Measurements from ENCODE around the gene TTLL8.

Gene TTLL8

DNA sequence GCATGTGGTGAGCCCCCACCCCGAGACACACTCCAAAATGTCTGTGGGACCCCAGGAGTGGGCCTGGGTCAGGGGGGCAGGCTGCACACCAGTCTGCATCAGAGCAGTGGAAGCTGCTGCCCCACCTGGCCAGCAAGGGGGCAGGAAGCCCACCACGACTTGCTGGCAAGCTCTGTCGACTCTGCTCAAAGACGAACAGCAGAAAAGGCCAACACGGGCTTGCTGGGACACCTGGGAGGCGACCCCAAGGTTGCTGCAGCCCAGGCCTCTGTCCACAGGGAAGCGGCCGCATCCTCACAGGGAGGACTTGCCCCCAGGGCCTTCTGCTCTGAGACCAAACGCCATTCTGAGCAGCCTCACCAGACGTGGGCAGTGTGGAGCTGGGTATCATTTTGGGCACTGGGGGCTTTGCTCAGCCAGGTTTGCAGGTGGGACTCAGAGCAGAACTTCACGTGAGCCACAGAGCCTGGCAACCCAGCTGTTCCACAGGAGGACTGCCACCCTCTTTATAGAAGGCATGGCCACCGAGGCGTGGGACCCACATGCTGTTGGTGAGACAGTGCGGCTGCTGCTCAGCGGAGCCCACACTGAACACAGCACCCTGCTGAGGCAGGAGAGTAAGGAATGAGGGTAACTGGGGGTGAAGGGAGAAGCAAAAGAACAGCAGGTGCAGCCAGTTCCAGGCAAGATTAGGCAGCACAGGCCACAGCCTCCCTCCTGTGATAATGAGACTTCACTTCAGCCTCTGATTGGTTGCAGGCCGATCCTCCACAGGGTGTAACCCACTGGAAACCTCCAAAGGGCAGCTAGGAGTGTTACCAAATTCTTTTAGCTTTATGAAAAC is 56.5 kb downstream of the TTLL8 start:
- TF ChIP-seq, protein P1, sequence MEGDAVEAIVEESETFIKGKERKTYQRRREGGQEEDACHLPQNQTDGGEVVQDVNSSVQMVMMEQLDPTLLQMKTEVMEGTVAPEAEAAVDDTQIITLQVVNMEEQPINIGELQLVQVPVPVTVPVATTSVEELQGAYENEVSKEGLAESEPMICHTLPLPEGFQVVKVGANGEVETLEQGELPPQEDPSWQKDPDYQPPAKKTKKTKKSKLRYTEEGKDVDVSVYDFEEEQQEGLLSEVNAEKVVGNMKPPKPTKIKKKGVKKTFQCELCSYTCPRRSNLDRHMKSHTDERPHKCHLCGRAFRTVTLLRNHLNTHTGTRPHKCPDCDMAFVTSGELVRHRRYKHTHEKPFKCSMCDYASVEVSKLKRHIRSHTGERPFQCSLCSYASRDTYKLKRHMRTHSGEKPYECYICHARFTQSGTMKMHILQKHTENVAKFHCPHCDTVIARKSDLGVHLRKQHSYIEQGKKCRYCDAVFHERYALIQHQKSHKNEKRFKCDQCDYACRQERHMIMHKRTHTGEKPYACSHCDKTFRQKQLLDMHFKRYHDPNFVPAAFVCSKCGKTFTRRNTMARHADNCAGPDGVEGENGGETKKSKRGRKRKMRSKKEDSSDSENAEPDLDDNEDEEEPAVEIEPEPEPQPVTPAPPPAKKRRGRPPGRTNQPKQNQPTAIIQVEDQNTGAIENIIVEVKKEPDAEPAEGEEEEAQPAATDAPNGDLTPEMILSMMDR (IDR thresholded peaks at IDR 0.05; ENCODE audit: low read depth, low read length), result no peak

DNA sequence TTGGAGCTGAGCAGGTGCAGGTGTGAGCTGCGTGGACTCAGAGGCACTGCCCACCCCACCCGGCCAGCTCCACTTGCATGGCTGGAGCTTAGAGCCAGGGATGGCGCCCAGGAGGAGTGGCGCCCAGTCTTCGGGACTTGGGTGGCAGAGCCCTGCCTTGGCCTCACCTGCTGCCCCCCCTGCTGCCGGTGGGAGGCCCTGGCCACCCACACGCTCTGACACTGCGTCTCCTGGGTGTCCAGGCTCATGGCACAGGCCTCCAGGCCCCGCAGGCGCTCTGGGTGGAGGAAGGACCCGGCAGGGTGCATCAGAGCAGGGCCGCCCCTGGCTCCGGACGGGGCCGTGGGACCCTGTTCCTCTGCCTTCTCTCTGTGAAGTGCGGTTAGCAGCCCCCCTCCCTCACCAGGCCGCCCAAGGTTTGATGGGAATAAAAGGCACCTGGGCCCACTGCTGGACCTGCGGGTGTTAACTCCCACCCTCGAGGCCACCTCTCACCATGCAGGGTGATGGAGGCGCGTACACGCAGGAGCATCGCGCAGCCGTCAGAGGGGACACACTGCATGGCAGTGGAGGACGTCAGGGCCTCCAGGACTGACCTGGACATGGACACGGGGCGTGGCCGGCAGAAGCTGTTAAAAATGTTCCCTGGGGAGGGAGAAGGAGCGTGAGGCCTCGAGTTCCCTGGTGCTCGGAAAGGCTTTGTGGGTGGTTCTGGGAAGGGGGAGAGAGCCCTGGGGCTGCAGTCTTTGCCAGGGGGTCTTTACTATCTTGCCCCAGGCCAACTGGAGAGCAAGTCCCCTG is 57.3 kb downstream of the TTLL8 start:
- TF ChIP-seq, protein P1 (IDR thresholded peaks at IDR 0.05; ENCODE audit: low read depth, low read length), result no peak
- H3K4me3 ChIP-seq (ENCODE audit: low read depth, low read length), result no peak overlapping the region

More for the DNA sequence above, 56.5 kb downstream of the TTLL8 start:
- H3K4me3 ChIP-seq (ENCODE audit: low read depth, low read length), result no peak overlapping the region

DNA sequence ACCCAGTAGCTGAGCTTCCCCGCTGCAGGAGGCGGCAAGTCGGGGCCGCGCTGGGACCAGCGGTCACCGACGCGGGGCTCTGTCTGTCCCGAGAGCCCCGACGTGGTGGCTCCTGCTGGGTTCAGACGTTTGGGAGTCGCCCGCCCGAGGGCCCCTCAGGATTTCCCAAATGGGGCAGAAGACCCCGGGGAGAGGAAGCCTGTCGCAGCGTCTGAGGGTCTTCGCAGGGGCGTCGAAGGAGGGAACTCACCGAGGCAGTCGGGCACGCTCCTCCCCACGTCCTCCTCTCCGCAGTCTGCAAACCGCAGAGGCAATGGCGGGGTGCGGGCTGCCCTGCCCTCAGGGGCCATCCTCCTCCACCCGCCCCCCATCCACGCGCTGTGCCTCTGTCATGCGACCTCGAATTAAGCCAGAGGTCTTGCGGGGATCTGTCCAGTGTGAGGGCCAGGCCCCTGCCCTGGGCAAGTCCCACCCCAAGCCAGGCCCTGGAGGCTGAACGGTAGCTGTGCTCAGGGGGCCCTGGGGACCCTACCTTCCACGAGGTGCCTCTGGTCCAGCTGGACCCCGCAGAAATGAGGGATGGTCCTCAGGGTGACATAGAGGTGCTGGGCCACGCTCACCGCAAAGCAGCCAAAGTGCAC is 58.0 kb downstream of the TTLL8 start:
- TF ChIP-seq, protein P1 (IDR thresholded peaks at IDR 0.05; ENCODE audit: low read depth, low read length), result no peak
- no peak overlapping the region for H3K4me3 ChIP-seq (ENCODE audit: low read depth, low read length)

DNA sequence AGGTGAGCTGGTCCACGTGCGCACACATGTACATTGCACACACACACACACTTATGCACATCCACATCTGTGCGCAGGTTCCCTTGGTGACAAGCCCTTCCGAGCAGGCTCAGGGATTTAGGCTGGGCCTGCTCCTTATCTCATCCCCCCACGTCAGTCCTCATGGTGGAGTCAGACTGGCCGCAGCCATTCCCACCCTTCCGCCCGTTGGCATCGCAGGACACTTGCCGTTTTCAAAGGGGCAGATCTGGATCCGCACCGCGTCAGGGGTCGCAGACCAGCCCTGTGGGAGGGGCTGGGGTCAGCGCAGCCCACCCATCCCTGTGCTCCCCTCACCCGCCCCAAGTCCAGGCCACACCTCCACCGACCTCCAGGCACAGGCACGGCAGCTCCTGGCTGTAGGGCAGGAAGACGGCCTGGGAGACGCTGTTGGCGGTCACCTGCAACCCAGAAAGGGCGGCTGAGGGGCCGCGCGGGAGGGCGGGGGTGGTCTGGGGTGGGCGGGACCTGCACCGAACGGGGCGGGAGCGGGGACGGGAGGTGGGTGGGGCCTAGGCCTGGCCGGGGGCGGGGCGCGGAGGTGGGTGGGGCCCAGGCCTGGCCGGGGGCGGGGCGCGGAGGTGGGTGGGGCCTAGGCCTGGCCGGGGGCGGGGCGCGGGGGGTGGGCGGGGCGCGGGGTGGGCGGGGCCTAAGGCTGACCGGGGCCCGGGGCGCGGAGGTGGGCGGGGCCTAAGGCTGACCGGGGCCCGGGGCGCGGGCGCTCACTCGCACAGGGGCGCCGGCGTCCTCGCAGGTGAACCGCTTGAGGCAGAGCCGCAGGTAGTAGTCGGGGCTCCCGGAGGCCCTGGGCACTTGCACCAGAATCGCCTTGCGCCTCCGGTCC is 58.8 kb downstream of the TTLL8 start:
- H3K4me3 ChIP-seq (ENCODE audit: low read depth, low read length), result no peak overlapping the region
- TF ChIP-seq, protein P1 (IDR thresholded peaks at IDR 0.05; ENCODE audit: low read depth, low read length), result no peak

DNA sequence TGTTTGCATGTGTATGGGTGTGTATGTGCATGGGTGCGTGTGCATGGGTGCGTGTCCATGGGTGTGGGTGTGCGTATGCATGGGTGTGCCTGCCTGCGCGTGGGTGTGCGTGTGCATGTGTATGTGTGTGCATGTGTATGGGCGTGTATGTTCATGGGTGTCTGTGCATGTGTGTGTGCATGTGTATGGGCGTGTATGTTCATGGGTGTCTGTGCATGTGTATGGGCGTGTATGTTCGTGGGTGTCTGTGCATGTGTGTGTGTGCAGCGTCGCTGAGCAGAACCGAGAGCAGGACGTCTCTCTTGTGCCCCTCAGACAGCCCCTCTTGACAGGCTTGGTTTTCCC is 59.4 kb downstream of the TTLL8 start:
- no peak overlapping the region for H3K4me3 ChIP-seq (ENCODE audit: low read depth, low read length)
- TF ChIP-seq, protein P1 (IDR thresholded peaks at IDR 0.05; ENCODE audit: low read depth, low read length), result no peak

DNA sequence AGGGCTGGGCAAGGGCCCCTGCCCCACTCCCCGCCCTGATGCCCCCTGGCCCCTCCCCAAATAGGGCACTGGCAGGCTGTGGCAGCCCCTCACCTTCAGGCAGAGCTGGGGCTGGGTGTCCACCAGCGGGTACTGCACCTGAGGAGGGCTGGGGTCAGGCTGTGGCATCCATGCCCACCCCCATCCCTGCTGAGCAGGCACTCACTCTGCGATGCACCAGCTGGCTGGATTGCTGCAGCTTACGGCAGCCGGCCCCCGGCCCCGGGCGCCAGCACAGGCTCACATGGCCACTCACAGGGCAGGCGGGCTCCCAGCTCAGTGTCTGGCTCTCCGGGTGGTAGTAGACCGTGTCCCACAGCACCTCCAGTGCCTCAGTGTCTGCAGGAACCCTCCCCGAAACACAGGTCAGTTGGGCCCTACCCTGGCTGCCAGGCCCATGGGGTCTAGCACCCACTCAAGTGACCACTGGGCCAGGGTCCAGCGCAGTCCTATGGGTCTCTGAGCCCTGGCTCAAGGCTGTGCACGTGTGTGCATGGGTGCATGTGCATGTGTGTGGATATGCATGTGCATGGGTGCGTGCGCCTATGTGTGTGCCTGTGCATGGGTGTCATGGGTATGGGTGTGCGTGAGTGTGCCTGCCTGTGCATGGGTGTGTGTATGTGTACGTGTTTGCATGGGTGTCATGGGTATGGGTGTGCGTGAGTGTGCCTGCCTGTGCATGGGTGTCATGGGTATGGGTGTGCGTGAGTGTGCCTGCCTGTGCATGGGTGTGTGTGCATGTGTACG is 60.0 kb downstream of the TTLL8 start:
- H3K4me3 ChIP-seq (ENCODE audit: low read depth, low read length), result no peak overlapping the region
- TF ChIP-seq, protein P1 (IDR thresholded peaks at IDR 0.05; ENCODE audit: low read depth, low read length), result no peak
